ENCODE results near the gene RPGRIP1.
"Not testable (repeated sequence)": the region's sequence is repeated elsewhere in the genome, so short reads cannot be mapped to it uniquely, and the experiment has no call there.

RPGRIP1 gene

DNA sequence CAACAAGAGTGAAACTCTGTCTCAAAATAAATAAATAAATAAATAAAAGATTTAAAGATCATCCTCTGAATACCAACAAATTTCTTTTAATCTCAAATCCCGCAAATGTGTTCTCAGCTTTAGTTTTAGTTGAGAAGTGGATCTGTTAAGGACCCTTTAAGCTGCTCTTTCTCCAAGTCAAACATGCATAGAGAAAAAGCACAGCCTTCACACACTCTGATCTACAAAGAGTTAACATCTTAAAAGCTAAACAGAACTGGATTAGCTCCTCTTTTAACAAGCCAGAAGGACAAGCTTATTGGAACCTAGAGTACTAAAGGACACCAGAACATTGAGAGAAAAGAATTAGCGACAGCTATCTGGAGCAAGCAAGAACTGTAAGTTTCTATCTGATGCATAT is at the start of gene RPGRIP1:
RPGRIP1 (plus strand) TSS at position 301 of the 400 bp plus-strand sequence. CDS start 7,894 bp downstream, outside the sequence.
- no peak for DNase-seq (ENCODE audit: low read depth in 2 of 2)

DNA sequence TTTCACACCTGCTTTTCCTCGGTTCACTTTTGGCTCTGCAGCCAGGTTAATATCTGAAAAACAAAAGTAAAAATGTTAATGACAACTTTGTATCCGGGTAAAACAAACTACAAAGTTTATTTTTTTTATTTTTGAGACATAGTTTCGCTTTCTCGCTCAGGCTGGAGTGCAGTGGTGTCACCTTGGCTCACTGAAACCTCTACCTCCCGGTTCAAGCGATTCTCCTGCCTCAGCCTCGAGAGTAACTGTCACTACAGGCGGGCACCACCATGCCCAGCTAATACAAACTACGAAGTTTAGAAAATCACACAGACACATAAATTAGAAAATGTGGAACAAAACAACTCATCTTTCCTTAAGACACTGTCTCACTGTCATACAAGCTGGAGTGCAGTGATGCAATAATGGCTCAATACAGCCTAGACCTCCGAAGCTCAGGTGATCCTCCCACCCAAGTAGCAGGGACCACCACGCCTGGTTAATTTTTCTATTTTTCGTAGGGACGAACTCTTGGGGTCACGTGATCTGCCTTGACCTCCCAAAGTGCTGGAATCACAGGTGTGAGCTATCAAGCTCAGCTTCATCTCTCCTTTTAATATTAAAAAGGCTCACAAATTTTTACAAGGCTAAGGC is 48.7 kb upstream of the RPGRIP1 start:
- no peak for DNase-seq (ENCODE audit: low read depth in 2 of 2)

DNA sequence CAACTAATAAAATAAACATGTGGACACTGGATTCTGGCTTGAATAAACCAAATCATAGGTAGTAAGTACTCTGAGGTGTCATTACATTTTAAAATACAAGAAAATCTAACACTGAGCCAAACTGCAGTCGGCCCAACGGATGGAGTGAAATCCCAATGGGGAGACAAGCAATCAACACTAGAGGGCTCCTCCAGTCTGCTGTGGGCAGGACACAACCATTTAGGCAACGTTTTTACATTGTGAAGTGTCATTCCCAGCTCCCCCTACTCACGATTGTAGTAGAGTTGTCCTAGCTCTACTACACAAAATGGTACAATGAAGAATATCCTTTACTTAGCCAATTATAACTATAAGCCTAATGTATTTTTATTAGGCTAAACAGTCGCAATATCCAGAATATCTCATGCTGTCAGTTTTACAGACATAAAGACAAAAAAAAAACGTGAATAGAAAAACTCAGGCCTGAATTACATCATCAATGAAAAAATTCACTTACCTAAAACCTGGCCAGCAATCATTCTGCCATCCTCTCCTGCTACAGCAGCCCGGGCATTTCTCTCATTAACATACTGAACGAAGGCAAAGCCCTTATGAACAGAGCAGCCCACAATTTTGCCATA is 46.3 kb upstream of the RPGRIP1 start:
- no peak for DNase-seq (ENCODE audit: low read depth in 2 of 2)

DNA sequence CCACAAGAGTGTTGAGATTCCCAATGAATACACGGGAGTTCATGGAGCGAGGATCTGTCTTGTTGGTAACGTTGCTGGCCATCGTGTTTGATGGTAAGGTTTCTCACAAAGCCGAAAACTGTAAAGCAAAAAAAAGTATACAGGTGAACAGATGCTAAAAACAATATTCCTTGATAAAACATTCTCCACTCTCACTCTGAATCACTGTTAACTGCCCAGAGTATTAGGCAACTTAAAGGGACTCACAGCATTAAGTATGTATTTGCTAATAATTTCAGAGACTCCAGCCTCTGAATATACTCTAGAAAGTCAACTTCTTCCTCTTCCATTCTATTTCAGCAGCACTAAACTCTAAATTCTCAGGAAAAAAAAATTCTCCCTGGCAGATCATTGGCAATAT is 45.8 kb upstream of the RPGRIP1 start:
- DNase-seq (ENCODE audit: low read depth in 2 of 2), result no peak

DNA sequence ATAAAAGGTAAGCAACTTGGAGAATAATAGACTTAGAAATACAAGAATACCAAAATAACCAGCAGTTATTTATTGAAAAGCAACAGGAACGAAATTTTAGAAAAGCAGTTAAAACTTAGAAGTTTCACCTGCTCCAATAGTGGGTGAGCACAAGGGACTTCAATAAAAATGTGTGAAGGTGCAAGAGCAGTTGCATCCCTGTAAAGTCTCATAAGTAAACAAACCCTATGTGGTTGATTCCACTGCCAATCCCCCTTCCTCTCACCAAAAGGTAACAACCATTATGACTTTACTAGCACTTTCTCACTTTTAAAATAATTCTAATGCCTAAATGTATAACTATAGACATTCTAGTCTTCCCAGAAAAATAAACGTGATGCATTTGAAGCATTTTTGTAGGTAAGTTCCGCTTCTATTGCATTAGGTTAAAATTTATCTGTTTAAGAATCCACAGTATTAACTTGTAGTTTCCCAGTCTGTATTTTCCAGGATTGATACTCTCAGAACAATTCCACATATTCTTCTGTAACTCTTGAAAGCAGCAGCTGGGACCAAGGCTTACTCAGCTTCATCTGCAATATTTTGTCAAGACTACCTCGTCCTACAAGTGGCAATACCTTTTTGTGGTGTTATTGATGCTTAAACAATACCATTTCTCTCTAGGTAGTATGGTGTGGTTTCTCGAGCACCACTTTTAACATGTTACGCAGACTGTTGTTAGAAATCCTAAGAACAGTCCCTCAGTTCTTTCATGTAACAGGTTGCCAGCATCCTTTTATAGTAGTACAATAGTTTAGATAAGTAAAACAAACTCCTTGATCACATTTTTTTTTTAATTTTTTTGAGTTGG is 42.7 kb upstream of the RPGRIP1 start:
- no peak for DNase-seq (ENCODE audit: low read depth in 2 of 2)

DNA sequence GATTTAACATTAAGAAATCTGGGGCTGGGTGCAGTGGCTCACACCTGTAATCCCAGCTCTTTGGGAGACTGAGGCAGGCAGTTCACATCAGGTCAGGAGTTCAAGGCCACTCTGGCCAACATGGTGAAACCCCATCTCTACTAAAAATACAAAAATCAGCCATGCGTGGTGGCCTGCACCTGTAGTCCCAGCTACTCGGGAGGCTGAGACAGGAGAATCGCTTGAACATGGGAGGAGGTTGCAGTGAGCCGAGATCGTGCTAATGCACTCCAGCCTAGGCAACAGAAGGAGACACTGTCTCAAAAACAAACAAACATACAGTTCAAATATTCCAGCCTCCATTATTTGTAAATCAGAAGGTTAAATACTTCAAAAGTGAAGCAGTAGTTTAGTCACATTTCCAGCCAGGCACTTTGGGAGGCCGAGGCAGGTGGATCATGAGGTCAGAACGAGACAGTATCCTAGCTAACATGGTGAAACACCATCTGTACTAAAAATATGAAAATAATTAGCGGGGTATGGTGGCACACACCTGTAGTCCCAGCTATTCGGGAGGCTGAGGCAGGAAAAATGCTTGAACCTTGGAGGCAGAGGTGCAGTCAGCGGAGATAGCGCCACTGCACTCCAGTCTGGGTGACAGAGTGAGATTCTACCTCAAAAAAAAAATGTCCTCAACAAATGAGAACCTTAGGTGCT is 40.9 kb upstream of the RPGRIP1 start:
- DNase-seq (ENCODE audit: low read depth in 2 of 2), result no peak

DNA sequence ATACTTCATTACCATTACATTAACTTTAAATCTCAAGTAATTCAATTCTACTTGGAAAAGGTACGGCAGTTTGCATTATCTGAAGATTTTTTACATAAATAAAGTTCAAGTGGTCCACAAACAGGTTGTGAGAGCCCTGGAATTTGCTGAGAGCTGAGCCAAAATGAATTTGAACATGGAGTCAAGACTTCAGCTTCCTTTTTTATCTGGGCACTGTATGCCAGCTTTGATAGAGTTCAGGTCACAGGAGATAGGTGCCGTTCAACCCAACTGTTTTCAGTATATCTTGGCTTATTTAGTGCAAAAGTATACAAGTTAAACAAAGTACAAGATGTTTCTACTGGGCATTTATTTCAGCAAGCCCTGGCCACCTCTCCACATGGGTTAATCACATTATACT is 39.5 kb upstream of the RPGRIP1 start:
- no peak for DNase-seq (ENCODE audit: low read depth in 2 of 2)

DNA sequence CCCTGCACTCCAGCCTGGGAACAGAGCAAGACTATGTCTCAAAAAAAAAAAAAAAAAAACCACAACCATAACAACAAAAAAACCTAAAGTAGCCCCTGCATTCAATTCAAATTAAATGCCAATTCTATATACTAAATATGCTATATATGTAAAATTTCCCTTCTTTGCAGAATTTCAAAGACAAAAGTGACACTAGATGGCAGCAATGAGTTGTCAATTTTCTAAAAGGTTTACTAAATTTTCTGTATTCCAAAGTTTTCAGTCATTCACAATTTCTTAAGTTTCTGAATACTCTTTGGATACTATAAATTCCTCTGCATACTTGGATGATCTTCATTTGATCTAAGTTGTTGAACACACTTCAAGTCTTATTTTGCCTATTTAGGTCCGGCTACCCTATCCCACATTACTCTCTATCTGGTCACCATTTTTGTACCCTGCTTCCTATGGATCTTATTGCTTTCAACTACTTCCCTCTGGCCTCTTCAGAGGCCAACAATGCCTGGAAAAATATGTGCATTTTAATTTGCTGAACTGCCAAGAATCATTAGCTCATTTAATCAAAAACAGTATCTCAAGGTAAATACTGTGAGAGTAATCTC is 38.6 kb upstream of the RPGRIP1 start:
- DNase-seq (ENCODE audit: low read depth in 2 of 2), result no peak

DNA sequence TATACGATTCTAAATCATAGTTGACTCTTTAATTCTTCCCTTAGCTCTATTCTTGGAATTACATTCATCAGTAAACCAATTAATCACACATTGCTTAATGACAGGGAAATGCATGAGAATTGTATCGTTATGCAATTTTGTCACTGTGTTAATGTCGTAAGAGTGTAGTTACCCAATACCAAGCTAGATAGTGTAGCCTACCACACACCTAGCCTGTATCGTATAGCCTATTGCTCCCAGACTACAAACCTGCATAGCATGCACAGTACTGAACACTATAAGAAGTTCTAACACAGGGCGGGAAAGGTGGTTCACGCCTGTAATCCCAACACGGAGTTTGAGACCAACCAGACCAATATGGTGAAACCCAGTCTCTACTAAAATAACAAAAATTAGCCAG is 35.3 kb upstream of the RPGRIP1 start:
- no peak for DNase-seq (ENCODE audit: low read depth in 2 of 2)

DNA sequence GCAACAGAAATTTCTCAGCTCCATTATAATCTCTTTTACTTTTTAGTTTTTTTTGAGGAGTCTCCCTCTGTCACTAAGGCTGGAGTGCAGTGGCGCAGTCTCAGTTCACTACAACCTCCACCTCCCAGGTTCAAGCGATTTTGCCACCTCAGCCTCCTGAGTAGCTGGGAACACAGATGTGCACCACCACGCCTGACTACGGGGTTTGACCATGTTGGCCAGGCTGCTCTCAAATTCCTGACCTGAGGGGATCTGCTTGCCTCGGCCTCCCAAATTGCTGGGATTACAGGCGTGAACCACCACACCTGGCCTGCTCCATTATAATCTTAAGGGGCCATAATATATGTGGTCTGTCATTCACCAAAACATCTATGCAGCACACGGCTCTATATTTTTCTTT is 34.1 kb upstream of the RPGRIP1 start:
- no peak for DNase-seq (ENCODE audit: low read depth in 2 of 2)

DNA sequence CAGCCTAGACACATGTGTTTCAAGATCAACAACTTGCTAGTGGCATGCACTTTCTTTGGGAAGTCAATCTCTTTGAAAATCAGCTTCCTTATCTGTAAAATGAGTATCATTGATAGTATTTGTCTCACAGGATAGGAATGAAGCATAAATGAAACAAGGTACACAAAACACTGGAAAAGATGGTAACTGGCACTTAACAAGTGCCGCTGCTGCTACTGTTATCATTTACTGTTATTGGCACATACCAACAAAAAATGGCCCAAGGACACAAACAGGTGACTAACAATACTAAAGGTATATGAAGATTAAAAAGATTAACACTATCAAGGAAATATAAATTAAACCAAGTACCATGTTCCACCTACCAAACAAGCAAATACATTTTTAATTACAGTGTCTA is 31.5 kb upstream of the RPGRIP1 start:
- no peak for DNase-seq (ENCODE audit: low read depth in 2 of 2)

DNA sequence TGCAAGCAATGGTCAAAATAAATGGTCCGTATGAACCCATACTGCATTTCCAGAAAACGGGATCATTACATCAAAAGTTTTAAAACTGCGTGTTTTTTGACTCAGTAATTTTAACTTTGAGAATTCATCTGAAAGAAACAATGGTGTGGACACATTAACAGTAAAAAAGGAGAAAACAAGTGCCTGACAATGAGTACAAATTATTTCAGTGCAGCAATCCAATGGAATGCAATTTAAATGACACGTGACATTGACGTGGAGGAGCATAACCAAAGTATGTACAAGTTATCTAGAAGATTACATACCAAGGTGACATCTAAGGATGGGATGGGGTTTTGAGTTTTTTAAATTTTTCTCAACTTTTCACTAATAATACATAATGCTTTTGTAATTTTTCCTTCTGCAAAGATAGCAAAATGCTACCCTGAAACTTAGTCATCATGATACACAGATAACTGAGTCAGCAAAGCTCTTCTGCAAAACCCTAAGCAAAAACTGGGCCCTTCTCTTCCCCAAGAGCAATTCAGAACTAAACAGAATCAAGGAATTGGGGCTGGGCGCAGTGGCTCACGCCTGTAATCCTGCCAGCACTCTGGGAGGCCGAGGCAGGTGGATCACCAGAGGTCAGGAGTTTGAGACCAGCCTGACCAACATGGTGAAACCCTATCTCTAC is 31.0 kb upstream of the RPGRIP1 start:
- no peak for DNase-seq (ENCODE audit: low read depth in 2 of 2)

DNA sequence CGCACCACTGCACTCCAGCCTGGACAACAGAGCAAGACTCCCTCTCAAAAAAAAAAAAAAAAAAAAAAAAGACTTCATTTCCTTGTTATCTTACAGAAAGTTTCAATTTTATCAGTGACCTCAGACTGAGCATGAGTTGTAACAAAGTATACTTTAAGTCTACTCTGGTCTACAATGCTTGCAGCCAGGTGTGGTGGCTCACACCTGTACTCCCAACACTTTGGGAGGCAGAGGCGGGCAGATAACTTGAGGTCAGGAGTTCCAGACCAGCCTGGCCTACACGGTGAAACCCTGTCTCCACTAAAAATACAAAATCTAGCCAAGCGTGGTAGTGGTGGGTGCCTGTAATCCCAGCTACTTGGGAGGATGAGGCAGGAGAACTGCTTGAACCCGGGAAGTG is 28.7 kb upstream of the RPGRIP1 start:
- DNase-seq (ENCODE audit: low read depth in 2 of 2), result no peak

DNA sequence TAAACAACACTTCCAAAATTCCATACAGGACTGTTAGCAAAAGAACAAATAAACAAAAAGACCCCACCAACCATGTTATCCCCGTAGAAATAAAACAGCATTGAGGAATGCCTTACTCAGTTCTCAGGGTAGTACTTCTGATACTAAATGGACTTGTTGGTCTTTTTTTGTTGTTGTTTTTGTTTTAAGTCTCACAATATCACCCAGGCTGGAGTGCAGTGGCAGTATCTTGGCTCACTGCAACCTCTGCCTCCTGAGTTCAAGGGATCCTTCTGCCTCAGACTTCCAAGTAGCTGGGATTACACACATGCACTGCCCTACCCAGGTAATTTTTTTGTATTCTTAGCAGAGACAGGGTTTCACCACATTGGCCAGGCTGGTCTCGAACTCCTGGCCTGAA is 27.7 kb upstream of the RPGRIP1 start:
- DNase-seq (ENCODE audit: low read depth in 2 of 2), result no peak

DNA sequence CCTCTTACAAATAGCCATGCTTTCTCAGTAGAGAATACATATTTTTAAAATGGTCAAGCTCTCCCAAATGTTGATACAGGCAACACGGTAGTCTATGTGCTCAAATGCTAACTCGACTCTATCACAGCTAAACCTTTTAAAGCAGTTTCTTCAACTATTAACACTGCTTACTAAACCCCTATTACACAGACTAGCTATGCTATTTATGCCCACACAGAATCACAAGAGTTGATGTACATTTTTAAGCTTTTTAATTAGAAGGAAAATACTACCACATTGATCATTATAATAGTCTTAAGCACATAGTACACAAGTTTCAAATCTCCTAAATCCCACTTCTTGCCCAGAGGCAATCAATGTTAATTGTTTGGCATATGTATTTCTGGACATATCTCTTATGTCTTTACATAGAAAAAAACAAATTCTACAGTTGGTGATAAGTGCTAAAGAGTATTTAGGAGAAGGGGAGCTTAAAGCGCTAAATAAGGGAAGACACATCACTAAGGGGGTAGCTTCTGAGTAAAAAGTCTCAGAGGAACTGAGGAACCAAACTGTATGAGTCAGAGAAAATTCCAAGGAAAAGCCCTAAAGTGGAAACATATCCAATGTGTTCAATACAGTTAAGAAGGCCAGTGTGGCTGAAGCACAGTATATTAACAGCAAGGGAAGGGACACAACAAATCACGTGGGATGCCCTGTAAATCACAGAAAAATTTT is 24.3 kb upstream of the RPGRIP1 start:
- no peak for DNase-seq (ENCODE audit: low read depth in 2 of 2)

DNA sequence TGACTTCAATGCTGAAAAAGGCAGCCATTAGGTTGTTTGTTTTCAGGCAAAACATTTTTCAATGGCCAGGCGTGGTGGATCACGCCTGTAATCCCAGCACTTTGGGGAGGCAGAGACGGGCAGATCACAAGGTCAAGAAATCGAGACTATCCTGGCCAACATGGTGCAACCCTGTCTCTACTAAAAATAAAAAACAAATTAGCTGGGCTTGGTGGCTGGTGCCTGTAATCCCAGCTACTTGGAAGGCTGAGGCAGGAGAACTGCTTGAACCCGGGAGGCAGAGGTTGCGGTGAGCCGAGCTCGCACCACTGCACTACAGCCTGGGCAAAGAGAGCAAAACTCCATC is 23.8 kb upstream of the RPGRIP1 start:
- not testable (repeated sequence) for DNase-seq (ENCODE audit: low read depth in 2 of 2)

DNA sequence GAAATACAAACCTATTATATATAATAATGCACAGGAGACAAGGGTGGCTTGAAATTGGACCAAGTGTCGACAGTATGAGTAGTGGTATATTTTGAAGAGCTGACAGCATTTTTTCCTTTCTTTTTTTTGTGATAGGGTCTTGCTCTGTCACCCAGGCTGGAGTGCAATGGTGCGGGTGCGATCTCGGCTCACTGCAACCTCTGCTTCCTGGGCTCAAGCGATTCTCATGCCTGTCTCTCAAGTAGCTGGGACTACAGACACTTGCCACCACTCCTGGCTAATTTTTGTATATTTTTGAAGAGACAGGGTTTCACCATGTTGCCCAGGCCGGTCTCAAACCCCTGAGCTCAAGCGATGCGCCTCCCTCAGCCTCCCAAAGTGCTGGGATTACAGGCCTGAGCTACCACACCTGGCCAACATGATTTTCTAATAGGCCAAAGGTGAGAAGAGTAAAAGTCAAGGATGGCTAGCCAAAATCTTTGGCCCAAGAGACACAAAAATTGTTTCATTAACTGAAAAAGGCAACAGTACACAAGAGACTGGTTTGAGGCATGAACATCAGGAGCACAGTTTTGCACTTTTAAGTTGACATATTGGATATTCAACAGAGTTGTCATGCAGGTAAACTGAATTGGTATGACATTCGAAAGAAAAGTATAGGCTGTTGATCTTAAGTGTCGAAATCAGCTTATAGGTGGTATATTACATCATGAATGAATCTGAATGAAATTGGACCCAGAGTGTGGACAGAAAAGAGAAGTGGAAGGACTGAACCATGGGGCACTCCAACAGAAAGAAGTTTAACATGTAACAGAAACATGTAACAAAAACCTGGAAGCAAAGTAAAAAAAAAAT is 23.1 kb upstream of the RPGRIP1 start:
- DNase-seq (ENCODE audit: low read depth in 2 of 2), result no peak

DNA sequence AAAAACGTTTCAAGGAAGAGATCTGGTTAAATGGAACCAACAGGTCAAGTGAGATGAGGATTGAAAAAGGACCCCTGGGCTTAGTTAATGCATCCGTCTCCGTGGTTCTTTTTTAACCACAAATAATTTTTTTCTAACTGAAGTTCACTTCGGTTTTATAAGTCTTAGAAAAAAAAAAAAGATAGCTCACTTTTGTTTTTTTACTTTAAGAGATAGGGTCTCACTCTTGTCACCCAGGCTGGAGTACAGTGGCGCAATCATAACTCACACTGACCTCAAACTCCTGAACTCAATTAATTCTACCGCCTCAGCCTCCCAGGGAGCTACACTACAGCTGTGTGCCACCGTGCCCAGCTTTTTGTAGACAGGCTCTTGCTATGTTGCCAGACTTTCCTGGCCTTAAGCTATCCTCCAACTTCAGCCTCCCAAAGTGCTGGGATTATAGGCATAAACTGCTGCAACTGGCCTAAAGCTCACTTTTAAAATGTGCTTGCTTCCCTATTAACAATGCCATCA is 22.4 kb upstream of the RPGRIP1 start:
- no peak for DNase-seq (ENCODE audit: low read depth in 2 of 2)

DNA sequence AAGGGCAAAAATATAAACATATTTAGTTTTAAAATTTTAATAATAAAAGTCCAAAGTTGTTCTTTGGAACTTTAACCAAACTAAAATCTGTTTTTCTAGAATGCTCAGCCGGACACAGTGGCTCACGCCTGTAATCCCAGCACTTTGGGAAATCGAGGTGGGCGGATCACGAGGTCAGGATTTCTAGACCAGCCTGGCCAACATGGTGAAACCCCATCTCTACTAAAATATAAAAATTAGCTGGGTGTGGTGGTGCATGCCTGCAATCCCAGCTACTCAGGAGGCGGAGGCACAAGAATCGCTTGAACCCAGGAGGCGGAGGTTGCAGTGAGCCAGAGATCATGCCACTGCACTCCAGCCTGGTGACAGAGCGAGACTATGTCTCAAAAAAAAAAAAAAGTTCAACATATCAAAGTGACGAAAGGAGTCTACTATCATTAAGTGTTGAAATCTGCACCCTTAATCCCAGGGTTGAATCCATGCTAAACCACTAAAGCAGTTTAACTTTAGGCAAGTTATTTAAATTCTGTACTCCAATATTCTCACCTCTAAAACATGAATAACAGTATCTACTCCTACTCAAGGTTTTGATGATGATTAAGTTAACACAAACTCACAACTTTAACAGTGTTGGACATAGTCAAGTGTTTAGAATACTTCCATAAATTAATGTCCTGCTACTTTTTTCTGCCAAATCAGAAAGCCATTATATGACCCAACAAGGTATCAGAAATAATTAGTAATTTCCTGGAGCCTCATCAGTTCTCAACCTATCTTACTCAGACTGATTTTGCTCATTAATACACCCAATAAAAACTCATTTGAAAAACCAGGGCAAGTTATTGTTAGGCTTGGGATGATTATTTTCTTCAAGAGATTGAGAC is 21.6 kb upstream of the RPGRIP1 start:
- no peak for DNase-seq (ENCODE audit: low read depth in 2 of 2)
